DMS153 (cell line): Measurements from ENCODE around the gene ZNF701.
"Not testable (repeated sequence)": the region's sequence is repeated elsewhere in the genome, so short reads cannot be mapped to it uniquely, and the experiment has no call there.

Experiments
- DNase-seq: peaks from one replicate; lab custom pipeline; 2025; lab: John Stamatoyannopoulos, UW

The ZNF701 gene

GRCh38 chr19:52570000-52570861 is at the start of gene ZNF701:
TSS of gene ZNF701 (plus strand) at chr19:52570287. CDS start at chr19:52574148, 3,861 bp downstream.
- peak; percentile 91 for DNase-seq

GRCh38 chr19:52522551-52522950 is 47.5 kb upstream of the ZNF701 start:
- no peak for DNase-seq

DNA sequence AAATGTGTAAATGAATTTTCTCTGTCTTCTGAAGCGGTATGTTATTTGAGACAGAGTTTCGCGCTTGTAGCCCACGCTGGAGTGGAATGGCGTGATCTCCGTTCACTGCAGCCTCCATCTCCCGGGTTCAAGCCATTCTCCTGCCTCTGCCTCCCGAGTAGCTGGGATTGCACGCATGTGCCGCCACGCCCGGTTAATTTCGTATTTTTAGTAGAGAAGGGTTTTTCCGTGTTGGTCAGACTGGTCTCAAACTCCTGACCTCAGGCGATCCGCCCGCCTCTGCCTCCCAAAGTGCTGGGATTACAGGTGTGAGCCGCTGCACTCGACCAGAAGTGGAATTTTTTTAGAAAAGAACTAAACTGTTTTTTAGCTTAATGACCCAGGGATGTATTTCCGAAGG is 46.0 kb upstream of the ZNF701 start:
- DNase-seq, result no peak

- peak; percentile 92 for DNase-seq
These were observed 42.7 kb upstream of the ZNF701 start, which contains the start of gene ZNF808 for GRCh38 chr19:52527134-52527955. TSS of gene ZNF808 (plus strand) at chr19:52527668. CDS start at chr19:52543285, 15,617 bp downstream.

DNA sequence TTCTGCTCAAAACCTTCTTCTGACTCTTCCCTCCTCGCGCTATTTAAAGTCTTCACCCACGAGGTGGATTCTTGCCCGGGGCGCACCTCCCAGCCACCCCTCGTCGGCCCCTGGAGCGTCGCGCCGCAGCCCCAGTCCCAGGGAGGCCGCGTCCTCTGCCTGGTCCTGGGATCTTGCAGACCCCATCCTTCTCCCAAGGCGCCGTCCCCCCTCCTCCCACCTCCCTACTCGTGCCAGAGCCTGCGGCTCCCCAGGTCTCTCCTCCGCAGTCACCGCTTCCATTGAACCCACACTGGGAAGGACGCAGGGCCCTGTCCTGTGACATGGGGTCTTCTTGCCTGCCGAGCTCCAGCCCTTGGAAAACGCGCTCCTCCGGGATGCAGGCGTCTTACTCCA is 42.1 kb upstream of the ZNF701 start:
- DNase-seq, result no peak

- DNase-seq, result no peak
These were observed 37.6 kb upstream of the ZNF701 start for GRCh38 chr19:52532480-52532879.

DNA sequence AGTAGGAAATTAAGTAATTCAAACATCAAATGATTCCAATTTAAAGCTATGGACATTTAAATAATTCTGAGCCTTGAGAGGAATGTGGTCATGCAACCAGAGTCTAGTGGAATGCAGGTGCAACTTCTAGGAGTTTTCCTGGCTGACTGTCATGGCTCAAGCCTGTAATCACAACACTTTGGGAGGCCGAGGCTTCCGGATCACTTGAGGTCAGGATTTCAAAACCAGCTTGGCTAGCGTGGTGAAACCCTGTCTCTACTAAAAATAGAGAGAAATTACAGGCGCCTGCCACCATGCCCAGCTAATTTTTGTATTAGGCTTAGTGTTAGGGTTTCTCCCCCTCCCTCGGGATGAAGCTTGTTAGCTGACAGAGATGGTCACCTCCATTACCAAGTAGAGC is 36.2 kb upstream of the ZNF701 start:
- no peak for DNase-seq

- DNase-seq, result not testable (repeated sequence)
These were observed 34.7 kb upstream of the ZNF701 start for GRCh38 chr19:52535385-52535770.

- DNase-seq, result no peak
These were observed 34.2 kb upstream of the ZNF701 start for GRCh38 chr19:52535771-52536447.

GRCh38 chr19:52536448-52536800 is 33.7 kb upstream of the ZNF701 start:
- no peak for DNase-seq

DNA sequence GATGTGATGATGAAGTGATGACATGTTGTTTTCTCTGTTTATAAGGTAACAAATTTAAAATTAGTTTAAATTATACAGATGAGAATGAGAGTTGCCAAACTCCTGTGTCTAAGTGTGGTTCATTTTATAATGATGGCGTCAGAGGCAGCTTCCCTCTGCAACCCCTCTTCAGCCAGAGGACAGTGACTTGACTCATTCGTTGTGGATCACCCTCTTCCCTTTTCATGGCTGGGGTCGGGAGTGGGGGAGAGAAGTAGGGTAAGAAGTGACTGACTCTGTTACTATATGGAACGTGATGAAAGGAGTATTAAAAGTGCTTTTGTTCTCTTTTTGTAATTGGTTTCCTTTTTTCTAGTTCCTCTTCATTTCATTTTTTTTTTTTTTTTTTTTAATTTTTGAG is 31.3 kb upstream of the ZNF701 start:
- DNase-seq, result not testable (repeated sequence)

- DNase-seq, result not testable (repeated sequence)
These were observed 28.9 kb upstream of the ZNF701 start for GRCh38 chr19:52541176-52541575.

GRCh38 chr19:52541608-52542007 is 28.5 kb upstream of the ZNF701 start:
- no peak for DNase-seq

DNA sequence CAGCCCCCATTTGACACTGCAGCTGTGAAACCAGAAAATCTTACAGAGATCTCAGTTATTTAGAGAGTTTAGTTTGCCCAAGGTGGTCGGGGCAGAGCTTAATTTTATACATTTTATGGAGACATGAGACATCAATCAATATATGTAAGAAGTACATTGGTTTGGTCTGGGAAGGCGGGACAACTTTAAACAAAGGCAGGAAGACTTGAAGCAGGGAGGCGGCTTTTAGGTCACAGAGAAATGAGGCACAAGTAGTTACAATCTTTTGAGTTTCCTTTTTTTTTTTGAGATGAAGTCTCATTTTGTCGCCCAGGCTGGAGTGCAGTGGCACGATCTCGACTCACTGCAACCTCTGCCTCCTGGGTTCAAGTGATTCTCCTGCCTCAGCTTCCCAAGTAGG is 27.5 kb upstream of the ZNF701 start:
- not testable (repeated sequence) for DNase-seq

GRCh38 chr19:52542984-52543664 is 27.0 kb upstream of the ZNF701 start:
- no peak for DNase-seq

GRCh38 chr19:52554216-52554971 is 15.7 kb upstream of the ZNF701 start:
- DNase-seq, result no peak

DNA sequence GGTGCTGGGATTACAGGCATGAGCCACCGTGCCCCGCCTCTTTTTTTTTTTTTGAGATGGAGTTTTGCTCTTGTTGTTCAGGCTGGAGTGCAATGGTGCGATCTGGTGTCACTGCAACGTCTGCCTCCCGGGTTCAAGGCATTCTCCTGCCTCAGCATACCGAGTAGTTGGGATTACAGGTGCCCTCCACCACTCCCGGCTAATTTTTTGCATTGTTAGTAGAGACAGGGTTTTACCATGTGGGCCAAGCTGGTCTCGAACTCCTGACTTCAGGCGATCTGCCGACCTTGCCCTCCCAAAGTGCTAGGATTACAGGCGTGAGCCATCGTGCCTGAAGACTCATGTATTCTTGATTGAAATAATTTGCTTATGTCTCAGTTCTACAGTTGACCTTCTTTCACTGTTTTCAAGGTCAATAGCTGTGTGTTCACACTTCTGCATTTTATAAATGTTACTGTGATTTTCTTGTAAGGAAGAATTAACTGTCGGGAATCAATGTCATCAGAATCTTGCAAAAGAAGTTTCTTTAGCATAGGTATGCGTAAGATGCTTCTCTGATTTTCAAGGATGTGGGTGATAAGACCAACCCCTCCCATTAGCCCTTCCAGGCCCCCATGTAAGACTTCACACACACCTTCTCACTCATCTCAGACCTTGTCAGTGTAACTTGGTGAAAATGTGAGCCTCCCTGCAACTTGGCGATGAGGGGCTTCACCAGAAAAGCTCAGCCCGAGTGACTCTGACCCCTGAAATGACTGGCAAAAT is 12.7 kb upstream of the ZNF701 start:
- DNase-seq, result no peak

DNA sequence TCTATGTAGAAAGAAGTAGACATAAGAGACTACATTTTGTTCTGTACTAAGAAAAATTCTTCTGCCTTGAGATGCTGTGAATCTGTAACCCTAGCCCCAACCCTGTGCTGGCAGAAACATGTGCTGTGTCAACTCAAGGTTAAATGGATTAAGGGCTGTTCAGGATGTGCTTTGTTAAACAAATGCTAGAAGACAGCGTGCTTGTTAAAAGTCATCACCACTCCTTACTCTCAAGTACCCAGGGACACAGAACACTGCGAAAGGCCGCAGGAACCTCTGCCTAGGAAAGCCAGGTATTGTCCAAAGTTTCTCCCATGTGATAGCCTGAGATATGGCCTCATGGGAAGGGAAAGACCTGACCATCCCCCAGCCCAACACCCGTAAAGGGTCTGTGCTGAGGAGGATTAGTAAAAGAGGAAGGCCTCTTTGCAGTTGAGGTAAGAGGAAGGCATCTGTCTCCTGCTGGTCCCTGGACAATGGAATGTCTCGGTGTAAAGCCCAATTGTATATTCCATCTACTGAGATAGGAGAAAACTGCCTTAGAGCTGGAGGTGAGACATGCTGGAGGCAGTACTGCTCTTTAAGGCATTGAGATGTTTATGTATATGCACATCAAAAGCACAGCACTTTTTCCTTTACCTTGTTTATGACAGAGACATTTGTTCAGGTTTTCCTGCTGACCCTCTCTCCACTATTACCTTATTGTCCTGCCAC is 11.2 kb upstream of the ZNF701 start:
- DNase-seq, result not testable (repeated sequence)

DNA sequence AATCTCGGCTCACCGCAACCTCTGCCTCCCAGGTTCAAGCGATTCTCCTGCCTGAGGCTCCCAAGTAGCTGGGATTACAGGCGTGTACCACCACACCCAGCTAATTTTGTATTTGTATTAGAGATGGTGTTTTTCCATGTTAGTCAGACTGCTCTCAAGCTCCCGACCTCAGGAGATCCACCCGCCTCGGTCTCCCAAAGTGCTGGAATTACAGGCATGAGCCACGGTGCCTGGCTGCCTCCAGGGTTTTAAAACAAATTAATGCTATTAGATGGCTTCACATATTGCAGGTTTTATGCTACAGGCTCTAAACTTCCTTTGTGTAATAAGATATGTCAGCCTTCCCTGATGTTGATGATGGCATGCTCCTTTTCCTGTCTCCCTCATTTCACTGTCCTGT is 8.5 kb upstream of the ZNF701 start:
- not testable (repeated sequence) for DNase-seq

GRCh38 chr19:52566121-52566520 is 4.0 kb upstream of the ZNF701 start:
- no peak for DNase-seq
